ENCODE data around the gene NR4A1.

The NR4A1 gene

GRCh38 chr12:52050758-52051541, at the start of gene NR4A1:
Gene NR4A1 (plus strand): TSS chr12:52051442. CDS start chr12:52054329, 2,887 bp downstream.
- peak; percentile 94 for DNase-seq

- peak; percentile 2 for DNase-seq
Measured at GRCh38 chr12:52003016-52003550, 48.2 kb upstream of the NR4A1 start.

- peak; percentile 7 for DNase-seq
Measured at GRCh38 chr12:52003591-52003990, 47.7 kb upstream of the NR4A1 start.

- DNase-seq: peak; percentile 79
Measured at GRCh38 chr12:52004042-52004648, 47.1 kb upstream of the NR4A1 start.

GRCh38 chr12:52005218-52005902, 45.9 kb upstream of the NR4A1 start:
- DNase-seq: no peak

- DNase-seq: peak; percentile 79
Measured at GRCh38 chr12:52005903-52006703, 45.1 kb upstream of the NR4A1 start.

GRCh38 chr12:52006726-52007157, 44.5 kb upstream of the NR4A1 start, which contains the start of gene TAMALIN:
Gene TAMALIN (plus strand): TSS chr12:52006946. CDS start chr12:52007020, 74 bp downstream.
- DNase-seq: peak; percentile 83

- peak; percentile 67 for DNase-seq
Measured at GRCh38 chr12:52007158-52007921, 43.9 kb upstream of the NR4A1 start.

GRCh38 chr12:52007982-52008510, 43.2 kb upstream of the NR4A1 start:
- DNase-seq: peak; percentile 20

GRCh38 chr12:52009081-52009751, 42.0 kb upstream of the NR4A1 start:
- DNase-seq: peak; percentile 25

- DNase-seq: peak; percentile 94
Measured at GRCh38 chr12:52010152-52010622, 41.1 kb upstream of the NR4A1 start.

GRCh38 chr12:52010692-52011601, 40.3 kb upstream of the NR4A1 start:
- peak; percentile 63 for DNase-seq

GRCh38 chr12:52011602-52012214, 39.5 kb upstream of the NR4A1 start:
- DNase-seq: no peak

GRCh38 chr12:52013626-52014310, 37.5 kb upstream of the NR4A1 start:
- DNase-seq: no peak

- DNase-seq: peak; percentile 52
Measured at GRCh38 chr12:52014567-52015530, 36.4 kb upstream of the NR4A1 start.

- peak; percentile 52 for DNase-seq
Measured at GRCh38 chr12:52015532-52016041, 35.7 kb upstream of the NR4A1 start.
